ENCODE results near the gene METTL8.
A peak's percentile ranks its signal among the peaks of the same experiment; 100 is the strongest.
"Not testable (repeated sequence)": the region's sequence is repeated elsewhere in the genome, so short reads cannot be mapped to it uniquely, and the experiment has no call there.

Gene METTL8

DNA sequence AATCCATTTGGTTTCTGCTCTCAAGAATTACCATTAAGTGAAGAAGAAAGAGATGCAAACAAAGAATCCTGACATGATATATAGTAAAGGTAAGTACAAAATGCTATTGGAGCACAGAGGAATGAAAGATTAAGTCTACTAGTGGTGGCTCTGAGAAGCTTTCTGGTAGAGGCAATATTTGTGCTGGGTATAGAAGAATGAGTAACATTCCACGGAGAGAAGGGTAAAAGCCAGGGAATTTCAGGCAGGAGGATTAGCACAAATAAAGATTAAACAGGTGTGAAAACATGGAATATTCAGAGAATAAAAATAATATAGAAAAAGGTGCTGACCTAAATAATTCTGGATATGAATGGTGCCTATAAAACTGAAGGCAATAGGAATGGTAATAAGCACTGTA is 31.8 kb downstream of the METTL8 start:
- DNase-seq (ENCODE audit: low read depth): no peak

DNA sequence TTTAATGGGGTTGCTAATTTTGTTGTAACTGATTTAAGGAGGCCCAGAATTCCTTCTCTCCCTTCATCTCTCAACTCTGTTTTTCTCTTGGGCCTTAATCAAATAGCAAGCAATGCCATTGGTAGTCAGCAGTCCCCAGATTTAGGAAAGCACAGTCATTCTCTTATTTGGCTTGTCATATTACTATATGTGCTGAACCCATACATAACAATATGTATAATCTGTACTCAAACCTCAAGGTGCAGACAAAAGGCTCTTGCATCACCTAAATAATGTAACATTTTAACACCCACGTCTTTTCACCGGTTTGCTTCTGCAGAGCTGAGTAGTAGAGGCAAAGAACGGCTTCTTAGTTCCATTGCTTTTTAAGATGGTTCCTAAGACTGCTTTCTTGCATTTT is 33.4 kb downstream of the METTL8 start:
- no peak for DNase-seq (ENCODE audit: low read depth)

DNA sequence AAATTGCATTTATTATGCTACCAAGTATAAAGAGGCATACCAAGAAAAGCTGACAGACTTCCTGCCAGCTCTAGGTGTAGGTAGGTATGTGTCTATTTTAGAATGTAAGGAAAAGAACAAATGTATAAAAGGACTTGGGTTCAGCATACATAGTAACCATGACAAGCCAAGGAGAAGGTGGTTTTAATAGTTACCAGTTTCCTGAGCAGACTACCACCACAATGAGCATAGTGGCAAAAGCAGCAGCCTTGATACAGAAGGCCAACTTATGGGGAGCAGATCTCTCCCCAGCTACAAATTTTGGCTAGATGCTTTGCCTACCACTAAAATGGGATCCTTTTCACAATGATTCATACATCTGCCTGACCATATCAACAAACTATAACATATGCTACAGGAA is 34.5 kb downstream of the METTL8 start:
- no peak for DNase-seq (ENCODE audit: low read depth)

DNA sequence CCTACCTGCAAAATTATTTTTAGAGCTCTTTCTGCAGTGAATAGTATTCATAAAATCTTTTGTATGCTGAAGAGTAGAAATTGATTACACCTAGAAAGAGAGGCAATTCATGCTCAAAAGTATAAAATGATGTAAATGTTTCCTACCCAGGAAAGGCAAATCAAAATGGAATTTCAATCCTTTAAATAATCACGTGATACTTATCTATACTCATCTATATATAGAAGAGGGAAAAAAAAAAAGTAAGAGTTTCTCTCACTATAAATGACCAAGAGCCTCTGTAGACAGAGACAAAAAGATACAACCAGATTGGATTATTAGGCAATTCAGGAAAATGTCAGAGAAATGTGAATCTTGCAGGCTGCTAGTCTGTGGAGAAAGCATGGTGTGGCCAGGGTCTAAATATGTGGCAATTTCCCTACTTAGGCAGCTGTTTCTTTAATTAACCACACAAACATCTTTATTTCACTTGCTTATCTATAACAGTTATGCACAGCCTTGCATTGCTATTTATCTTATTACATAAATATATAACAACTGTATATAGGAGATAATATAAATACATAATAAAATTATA is 39.5 kb downstream of the METTL8 start:
- no peak for DNase-seq (ENCODE audit: low read depth)

- no peak for DNase-seq (ENCODE audit: low read depth)
Measured at GRCh38 chr2:171393487-171393886, 40.3 kb downstream of the METTL8 start.

DNA sequence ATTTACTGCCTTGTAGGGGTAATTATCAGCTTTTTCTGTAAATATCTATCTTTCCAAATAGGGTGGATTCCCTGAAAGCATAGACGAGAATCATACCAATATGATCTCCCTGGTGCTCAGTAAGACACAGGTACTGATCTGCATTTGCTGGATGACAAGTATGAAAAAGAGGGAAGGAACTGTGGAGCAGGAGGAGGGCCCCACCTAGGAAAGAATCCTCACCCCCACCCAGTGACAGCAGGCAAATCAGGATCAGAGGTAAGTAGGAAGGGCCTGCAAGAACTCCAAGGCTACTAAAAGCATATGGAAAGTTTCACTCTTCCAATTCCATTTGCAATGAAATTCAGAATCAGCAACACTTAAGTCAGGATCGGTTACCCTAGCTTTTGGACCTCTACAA is 42.3 kb downstream of the METTL8 start:
- no peak for DNase-seq (ENCODE audit: low read depth)

DNA sequence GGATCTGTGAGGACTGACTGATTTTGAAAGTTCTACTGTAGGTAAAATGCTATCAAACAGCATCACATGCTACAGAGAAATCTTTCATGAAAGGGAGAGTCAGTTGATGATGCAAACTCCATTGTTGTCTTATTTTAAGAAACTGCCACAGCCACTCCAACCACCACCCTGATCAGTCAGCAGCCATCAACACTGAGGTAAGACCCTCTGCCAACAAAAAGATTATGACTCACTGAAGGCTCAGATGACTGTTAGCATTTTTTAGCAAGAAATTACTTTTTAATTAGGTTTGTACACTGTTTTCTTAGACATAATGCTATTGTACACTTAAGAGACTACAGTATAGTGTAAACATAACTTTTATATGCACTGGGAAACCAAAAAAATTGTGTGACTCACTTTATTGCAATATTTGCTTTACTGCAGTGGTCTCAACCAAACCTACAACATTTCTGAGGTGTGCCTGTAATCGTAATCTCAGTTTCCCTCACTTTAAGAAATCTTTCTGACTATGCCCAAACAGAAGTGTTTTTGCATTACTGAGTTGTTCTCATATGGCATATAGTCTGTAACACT is 42.8 kb downstream of the METTL8 start:
- DNase-seq (ENCODE audit: low read depth): peak; percentile 53

GRCh38 chr2:171389780-171390179 is 44.0 kb downstream of the METTL8 start:
- DNase-seq (ENCODE audit: low read depth): no peak

GRCh38 chr2:171389325-171389724 is 44.5 kb downstream of the METTL8 start:
- DNase-seq (ENCODE audit: low read depth): no peak

DNA sequence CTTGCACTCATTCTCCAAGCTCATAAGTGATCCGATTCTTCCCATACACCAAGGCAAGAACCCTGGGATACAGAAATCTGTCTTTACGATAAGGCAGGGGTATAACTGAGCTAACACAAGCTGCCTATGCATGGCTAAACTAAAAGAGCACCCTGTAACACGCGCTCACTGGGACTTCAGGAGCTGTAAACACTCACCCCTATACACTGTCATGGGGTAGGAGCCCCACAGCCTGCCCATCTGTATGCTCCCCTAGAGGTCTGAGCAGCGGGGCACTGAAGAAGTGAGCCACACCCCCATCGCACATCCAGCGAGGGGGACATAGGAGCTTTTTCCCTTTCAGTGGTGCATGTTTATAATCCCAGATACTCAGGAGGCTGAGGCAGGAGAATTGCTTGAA is 46.7 kb downstream of the METTL8 start:
- no peak for DNase-seq (ENCODE audit: low read depth)

DNA sequence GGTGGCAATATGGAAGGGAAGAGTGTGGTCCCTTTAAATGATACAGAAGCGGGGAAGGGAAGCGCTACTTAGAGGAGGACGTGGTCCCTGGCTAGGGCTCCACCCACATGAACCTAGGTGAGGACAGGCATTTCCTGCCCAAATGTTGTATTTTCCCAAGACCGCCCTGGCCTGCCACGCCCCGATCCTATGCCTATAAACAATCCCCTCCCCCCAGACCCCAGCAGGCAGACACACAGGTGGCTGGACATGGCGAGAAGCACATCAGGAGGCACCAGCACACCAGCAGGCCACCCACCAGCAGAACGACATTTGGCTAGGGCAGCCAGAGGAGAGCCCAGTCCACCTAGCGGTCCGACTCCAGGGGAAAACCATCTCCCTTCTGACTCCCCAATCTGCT is 47.2 kb downstream of the METTL8 start:
- no peak for DNase-seq (ENCODE audit: low read depth)

DNA sequence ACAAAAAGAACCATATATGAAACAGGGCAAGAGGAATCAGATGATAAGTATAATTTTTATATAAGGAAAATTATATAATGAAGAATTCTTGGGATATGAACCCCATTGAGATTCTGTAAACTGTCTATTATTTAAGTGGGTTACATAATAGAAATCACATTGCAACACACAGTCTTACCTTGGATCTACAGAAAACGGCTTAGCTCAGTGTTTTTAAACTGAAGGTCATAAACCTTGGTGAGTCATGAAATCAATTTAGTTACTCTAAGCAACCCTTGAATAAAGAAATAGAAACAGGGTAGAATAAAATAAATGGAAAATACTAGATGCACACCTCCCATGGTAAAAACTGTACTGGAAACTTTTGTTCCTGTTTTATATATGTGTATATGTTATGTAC is 50.7 kb downstream of the METTL8 start:
- DNase-seq (ENCODE audit: low read depth): no peak

GRCh38 chr2:171382175-171382574 is 51.6 kb downstream of the METTL8 start:
- not testable (repeated sequence) for DNase-seq (ENCODE audit: low read depth)

- not testable (repeated sequence) for DNase-seq (ENCODE audit: low read depth)
Measured at GRCh38 chr2:171377852-171378251, 55.9 kb downstream of the METTL8 start.

GRCh38 chr2:171367692-171368091 is 66.1 kb downstream of the METTL8 start:
- no peak for DNase-seq (ENCODE audit: low read depth)

GRCh38 chr2:171365778-171366177 is 68.0 kb downstream of the METTL8 start:
- no peak for DNase-seq (ENCODE audit: low read depth)

GRCh38 chr2:171365232-171365631 is 68.6 kb downstream of the METTL8 start:
- no peak for DNase-seq (ENCODE audit: low read depth)

DNA sequence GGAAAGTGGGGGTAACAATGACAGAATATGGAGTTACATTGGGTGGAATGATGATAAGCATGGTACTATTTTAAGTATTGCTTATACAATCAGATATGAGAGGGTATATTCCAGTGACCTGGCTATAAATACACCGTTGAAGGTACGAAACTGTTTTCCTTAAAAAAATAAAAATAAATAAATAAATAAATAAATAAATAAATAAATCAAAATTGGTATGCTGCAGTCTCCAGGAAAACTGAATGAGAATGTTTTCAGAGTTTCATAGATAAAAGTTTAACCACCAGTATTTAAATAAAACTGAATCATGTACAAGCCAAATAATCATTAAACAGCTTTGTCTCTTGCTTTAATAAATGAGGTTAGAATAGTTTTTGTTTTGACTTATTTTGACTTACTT is 71.4 kb downstream of the METTL8 start:
- no peak for DNase-seq (ENCODE audit: low read depth)

DNA sequence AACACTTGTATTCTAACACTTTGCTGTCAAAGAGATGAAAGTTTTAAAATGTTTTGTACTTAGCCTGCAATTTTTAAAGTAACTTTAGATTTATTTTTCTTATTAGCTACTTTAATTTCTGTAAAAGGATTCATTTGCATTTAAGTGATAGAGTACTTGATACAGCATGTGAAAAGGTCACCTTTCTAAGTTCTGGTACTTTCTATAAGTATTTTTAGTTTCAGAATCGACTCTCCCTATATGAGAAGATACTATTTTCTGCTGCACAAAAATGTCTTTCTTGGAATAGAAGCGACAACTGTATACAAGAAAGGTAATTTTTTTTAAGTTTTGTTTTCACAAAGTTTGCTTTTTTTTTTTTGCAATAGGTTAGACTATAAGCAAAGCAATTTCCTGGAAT is 72.9 kb downstream of the METTL8 start:
- DNase-seq (ENCODE audit: low read depth): no peak

- not testable (repeated sequence) for DNase-seq (ENCODE audit: low read depth)
Measured at GRCh38 chr2:171353746-171354145, 80.0 kb downstream of the METTL8 start.

- no peak for DNase-seq (ENCODE audit: low read depth)
Measured at GRCh38 chr2:171348056-171348455, 85.7 kb downstream of the METTL8 start.

- peak; percentile 74 for DNase-seq (ENCODE audit: low read depth)
Measured at GRCh38 chr2:171347591-171348032, 86.2 kb downstream of the METTL8 start.

GRCh38 chr2:171346723-171347557 is 86.8 kb downstream of the METTL8 start:
- no peak for DNase-seq (ENCODE audit: low read depth)

All from HS-5 (cell line).